Measurements from ENCODE around the gene KLC1.
"Not testable (repeated sequence)": the region's sequence is repeated elsewhere in the genome, so short reads cannot be mapped to it uniquely, and the experiment has no call there.

The KLC1 gene

DNA sequence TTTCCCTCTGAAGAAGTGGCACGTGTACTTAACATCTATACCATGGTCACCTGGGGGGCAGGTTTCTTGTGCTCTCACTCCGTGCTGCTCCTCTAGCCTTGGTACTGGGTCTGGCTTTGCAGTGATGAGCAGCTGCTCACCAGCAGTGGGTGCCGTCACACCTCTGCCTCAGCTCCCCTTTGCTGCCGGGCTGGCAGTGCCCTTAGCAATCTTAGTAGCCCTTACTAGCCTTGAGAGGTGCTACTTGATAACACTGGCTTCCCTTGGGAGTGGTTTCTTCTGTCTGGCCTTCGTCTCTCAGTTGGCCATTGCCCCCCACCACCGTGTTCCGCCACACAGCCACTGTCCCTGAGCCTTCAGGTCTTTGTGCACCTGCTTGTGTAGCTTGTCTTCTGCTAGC, 22.6 kb downstream of the KLC1 start:
- TF ChIP-seq, protein P1, sequence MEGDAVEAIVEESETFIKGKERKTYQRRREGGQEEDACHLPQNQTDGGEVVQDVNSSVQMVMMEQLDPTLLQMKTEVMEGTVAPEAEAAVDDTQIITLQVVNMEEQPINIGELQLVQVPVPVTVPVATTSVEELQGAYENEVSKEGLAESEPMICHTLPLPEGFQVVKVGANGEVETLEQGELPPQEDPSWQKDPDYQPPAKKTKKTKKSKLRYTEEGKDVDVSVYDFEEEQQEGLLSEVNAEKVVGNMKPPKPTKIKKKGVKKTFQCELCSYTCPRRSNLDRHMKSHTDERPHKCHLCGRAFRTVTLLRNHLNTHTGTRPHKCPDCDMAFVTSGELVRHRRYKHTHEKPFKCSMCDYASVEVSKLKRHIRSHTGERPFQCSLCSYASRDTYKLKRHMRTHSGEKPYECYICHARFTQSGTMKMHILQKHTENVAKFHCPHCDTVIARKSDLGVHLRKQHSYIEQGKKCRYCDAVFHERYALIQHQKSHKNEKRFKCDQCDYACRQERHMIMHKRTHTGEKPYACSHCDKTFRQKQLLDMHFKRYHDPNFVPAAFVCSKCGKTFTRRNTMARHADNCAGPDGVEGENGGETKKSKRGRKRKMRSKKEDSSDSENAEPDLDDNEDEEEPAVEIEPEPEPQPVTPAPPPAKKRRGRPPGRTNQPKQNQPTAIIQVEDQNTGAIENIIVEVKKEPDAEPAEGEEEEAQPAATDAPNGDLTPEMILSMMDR (conservative IDR thresholded peaks at IDR 0.05; ENCODE audit: low read depth, low read length) = no peak
- H3K4me3 ChIP-seq (ENCODE audit: low read length) = no peak overlapping the region
- DNase-seq (ENCODE audit: low read depth) = no peak

DNA sequence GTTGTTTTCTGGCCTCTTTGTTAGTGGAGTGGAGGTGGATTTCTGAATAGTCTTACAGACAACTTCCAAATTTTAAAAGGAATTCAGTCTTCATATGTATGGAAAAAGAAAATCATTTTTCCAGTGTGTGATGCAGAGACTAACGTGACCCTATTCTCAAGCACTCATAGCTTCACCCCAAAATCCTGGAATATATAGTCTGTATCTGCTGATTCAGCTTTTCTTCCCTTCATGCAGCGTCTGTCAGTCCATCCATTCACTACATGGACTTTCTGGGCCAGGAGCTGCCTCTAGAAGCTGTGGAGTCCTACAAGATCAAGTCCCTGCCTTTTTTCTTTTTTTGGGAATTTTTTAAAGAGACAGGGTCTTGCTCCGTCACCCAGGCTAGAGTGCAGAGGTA, 23.8 kb downstream of the KLC1 start:
- H3K4me3 ChIP-seq (ENCODE audit: low read length) = no peak overlapping the region
- TF ChIP-seq, protein P1 (conservative IDR thresholded peaks at IDR 0.05; ENCODE audit: low read depth, low read length) = no peak
- DNase-seq (ENCODE audit: low read depth) = no peak

DNA sequence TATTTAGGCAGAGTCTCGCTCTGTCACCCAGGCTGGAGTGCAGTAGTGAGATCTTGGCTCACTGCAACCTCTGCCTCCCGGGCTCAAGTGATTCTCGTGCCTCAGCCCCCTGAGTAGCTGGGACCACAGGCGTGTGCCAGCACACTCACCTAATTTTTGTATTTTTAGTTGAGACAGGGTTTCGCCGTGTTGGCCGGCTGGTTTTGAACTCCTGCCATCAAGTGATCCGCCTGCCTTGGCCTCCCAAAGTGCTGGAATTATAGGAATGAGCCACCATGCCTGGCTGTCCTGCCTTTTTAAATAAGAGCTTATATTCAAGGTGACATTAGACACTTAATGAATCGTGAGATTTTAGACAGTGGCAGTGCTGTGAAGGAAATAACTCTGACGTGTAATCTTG, 24.3 kb downstream of the KLC1 start:
- not testable (repeated sequence) for DNase-seq (ENCODE audit: low read depth); H3K4me3 ChIP-seq (ENCODE audit: low read length)

DNA sequence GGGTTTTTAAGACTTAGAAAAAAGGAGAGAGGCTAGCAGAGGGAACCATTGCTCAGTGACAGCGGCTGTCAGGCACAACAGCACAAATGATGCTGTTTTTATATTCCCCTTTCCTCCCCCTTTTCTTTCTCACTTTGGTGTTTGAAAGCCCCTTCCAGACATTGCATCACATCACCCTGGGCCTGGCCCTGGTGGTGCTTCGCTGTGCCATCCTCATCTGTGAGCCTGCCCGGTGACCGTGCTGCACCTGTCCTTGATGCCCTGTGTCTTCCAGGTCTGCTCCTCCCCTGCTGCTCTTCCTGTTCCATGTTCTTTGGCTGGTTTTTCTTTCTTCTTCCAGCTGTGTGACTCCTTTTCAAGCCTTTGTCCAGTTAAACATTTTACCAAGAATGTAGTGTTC, 24.8 kb downstream of the KLC1 start:
- no peak overlapping the region for H3K4me3 ChIP-seq (ENCODE audit: low read length)
- TF ChIP-seq, protein P1 (conservative IDR thresholded peaks at IDR 0.05; ENCODE audit: low read depth, low read length) = no peak

DNA sequence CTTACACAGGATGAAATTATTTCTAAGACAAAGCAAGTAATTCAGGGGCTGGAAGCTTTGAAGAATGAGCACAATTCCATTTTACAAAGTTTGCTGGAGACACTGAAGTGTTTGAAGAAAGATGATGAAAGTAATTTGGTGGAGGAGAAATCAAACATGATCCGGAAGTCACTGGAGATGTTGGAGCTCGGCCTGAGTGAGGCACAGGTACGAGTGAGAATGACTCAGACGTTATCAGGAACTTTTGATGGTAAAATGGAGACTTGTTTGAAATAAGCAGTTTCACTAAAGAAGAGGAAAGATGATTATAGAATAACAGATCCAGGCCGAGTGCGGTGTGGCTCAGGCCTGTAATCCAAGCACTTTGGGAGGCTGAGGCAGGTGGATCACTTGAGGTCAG, 25.6 kb downstream of the KLC1 start:
- TF ChIP-seq, protein P1 (conservative IDR thresholded peaks at IDR 0.05; ENCODE audit: low read depth, low read length) = no peak
- no peak overlapping the region for H3K4me3 ChIP-seq (ENCODE audit: low read length)
- no peak for DNase-seq (ENCODE audit: low read depth)

More for the DNA sequence above, 24.8 kb downstream of the KLC1 start:
- DNase-seq (ENCODE audit: low read depth) = no peak

DNA sequence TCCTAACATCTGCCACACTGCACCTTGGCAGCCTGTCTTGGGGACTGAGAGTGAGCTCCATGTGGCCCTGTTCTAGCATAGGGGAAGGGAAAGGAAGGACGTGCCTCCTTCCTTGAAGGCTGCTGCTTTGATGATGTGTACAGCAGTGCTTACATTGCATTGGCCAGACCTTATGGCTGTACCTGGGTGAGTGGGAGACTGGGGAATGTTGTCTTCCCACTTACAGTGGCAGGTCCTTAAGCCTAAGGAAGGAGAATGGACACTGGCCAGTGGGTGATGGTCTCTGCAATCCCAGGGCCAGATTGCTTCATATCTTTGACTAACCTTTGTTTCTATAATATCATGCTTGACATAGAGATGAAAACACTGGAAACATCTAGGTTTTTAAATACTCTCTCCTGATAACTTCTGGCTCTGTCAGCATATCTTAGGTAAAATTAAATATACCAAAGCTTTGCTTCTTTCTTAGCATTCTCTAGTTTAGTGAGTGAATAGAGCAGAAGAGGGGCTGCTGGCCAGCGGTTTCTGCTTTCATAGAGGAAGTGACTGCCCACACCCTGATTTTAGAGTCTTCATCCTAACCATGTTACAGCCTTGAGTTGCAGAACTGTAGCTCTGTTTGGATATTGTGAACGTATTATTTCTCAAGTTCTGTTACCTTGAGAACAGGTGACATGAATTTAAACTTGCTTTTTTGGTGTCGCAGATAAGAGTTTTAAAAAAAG, 27.2 kb downstream of the KLC1 start:
- TF ChIP-seq, protein P1 (conservative IDR thresholded peaks at IDR 0.05; ENCODE audit: low read depth, low read length) = no peak
- no peak overlapping the region for H3K4me3 ChIP-seq (ENCODE audit: low read length)
- DNase-seq (ENCODE audit: low read depth) = no peak

DNA sequence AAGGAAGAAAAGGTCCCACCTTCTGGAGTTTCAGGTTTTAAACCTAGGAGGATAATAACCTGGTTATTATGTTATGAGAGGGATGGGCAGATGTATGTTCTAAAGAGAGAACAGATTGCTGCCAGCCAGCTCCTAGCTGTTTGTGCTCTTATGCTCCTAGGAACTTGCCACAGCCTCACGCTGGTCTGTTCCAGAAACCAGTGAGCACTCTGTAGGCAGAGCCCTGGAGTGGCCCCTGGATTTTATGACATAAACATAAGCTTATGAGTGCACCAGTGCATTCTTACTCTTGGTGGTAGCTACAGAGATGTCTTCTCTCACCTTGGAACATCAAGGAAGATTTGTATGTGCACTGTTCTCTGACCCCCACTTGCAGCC, 27.7 kb downstream of the KLC1 start:
- TF ChIP-seq, protein P1 (conservative IDR thresholded peaks at IDR 0.05; ENCODE audit: low read depth, low read length) = no peak
- DNase-seq (ENCODE audit: low read depth) = no peak
- no peak overlapping the region for H3K4me3 ChIP-seq (ENCODE audit: low read length)
